Ascending aorta (tissue), 2 donors: ENCODE measurements around the gene CLEC1B. TPM values are rescaled to one million over a fixed set of nuclear protein-coding genes. Genes with fewer than 3 reads are reported as not detected.
"Not testable (repeated sequence)": the region's sequence is repeated elsewhere in the genome, so short reads cannot be mapped to it uniquely, and the experiment has no call there.

Source experiments
- DNase-seq, 2 donors: peaks; one replicate each; pipeline ENCODE4 v3.0.0-alpha.2; 2019; ENCODE audit warnings: low spot score in 2 of 2
- H3K27ac ChIP-seq, 2 donors: fragments of 200-600 bp; sonication (generic); one replicate each; pipeline ENCODE4 v1.5.1; 2016 to 2017; ENCODE audit warnings: mild to moderate bottlenecking in 1 of 2
- H3K27me3 ChIP-seq: fragments of 200-600 bp; sonication (generic); one replicate; pipeline ENCODE4 v1.5.1; 2017
- H3K36me3 ChIP-seq, 2 donors: fragments of 200-600 bp; sonication (generic); one replicate each; pipeline ENCODE4 v1.5.1; 2016
- H3K4me1 ChIP-seq, 2 donors: fragments of 200-600 bp; sonication (generic); one replicate each; pipeline ENCODE4 v1.5.1; 2016 to 2017; ENCODE audit warnings: mild to moderate bottlenecking in 1 of 2
- H3K4me3 ChIP-seq, 2 donors: fragments of 200-600 bp; sonication (generic); one replicate each; pipeline ENCODE4 v1.5.1; 2016 to 2017; ENCODE audit warnings: mild to moderate bottlenecking in 1 of 2
- H3K9me3 ChIP-seq, 2 donors: fragments of 200-600 bp; sonication (generic); one replicate each; pipeline ENCODE4 v1.5.1; 2016
- CTCF ChIP-seq, 3 experiments: fragments of 200-600 bp in 2 of 3; fragments of 450-650 bp in 1 of 3; sonication (generic) in 2 of 3; IDR thresholded peaks; one replicate each; pipeline ENCODE4 v1.5.1; 2016 to 2019; ENCODE audit warnings: antibody characterized with exemption in 3 of 3, mild to moderate bottlenecking in 1 of 3, moderate library complexity in 1 of 3
- intact Hi-C: fragments of 100-400 bp; cut with DNase I; formaldehyde crosslinking; loops from one replicate; pipeline ENCODE4 v1.15.1; 2023
- total RNA-seq: library from RNA; depleted of rRNA; stranded (reverse); fragments of >200 nt; gene quantifications from one replicate; pipeline ENCODE4 v1.1.0, GENCODE V29; 2016

The CLEC1B gene
- total RNA-seq, 1 donor from 2014 or later: not detected

- DNase-seq: no peak
- TF ChIP-seq CTCF (IDR thresholded peaks at IDR 0.05): no peak
- H3K27ac ChIP-seq: no peak overlapping the region
- no peaks in the 10 kb centered on the region for H3K36me3 ChIP-seq
- no peaks in the 10 kb centered on the region for H3K9me3 ChIP-seq
- intact Hi-C loops: no loop called here
- H3K4me3 ChIP-seq: no peak overlapping the region
- H3K27me3 ChIP-seq: no peaks in the 10 kb centered on the region
- no peaks in the 10 kb centered on the region for H3K4me1 ChIP-seq
Measured at GRCh38 chr12:9961106-9961505, 37.8 kb downstream of the CLEC1B start.

GRCh38 chr12:9960590-9960989, 38.3 kb downstream of the CLEC1B start:
- H3K36me3 ChIP-seq: no peaks in the 10 kb centered on the region
- no peak for DNase-seq
- intact Hi-C loops: no loop called here
- no peaks in the 10 kb centered on the region for H3K27me3 ChIP-seq
- H3K9me3 ChIP-seq: no peaks in the 10 kb centered on the region
- no peak for TF ChIP-seq CTCF (IDR thresholded peaks at IDR 0.05)
- H3K4me1 ChIP-seq: no peaks in the 10 kb centered on the region
- no peak overlapping the region for H3K4me3 ChIP-seq
- H3K27ac ChIP-seq: no peak overlapping the region

- no peak for DNase-seq
- Histone ChIP-seq H3K4me1 (no peaks in the 10 kb centered on the region), H3K27ac (no peak overlapping the region), H3K9me3 (no peaks in the 10 kb centered on the region), H3K36me3 (no peaks in the 10 kb centered on the region), H3K27me3 (no peaks in the 10 kb centered on the region), H3K4me3 (no peak overlapping the region)
- intact Hi-C loops: no loop called here
- no peak for TF ChIP-seq CTCF (IDR thresholded peaks at IDR 0.05)
Measured at GRCh38 chr12:9957834-9958233, 41.1 kb downstream of the CLEC1B start.

GRCh38 chr12:9952954-9953729, 45.8 kb downstream of the CLEC1B start:
- H3K4me1 ChIP-seq, DNase-seq, H3K36me3 ChIP-seq, H3K27me3 ChIP-seq, intact Hi-C loops, H3K27ac ChIP-seq, H3K9me3 ChIP-seq, H3K4me3 ChIP-seq: not testable (repeated sequence)

- no peak for TF ChIP-seq CTCF (IDR thresholded peaks at IDR 0.05)
- no peaks in the 10 kb centered on the region for H3K27me3 ChIP-seq
- intact Hi-C loops: no loop called here
- no peaks in the 10 kb centered on the region for H3K36me3 ChIP-seq
- no peaks in the 10 kb centered on the region for H3K9me3 ChIP-seq
- H3K4me3 ChIP-seq: no peak overlapping the region
- no peak overlapping the region for H3K27ac ChIP-seq
- no peaks in the 10 kb centered on the region for H3K4me1 ChIP-seq
- DNase-seq: no peak
Measured at GRCh38 chr12:9951026-9951675, 47.8 kb downstream of the CLEC1B start.

GRCh38 chr12:9948606-9949296, 50.2 kb downstream of the CLEC1B start:
- no peak for TF ChIP-seq CTCF (IDR thresholded peaks at IDR 0.05)
- Histone ChIP-seq H3K4me3 (no peak overlapping the region), H3K36me3 (no peaks in the 10 kb centered on the region), H3K27me3 (no peaks in the 10 kb centered on the region), H3K9me3 (no peaks in the 10 kb centered on the region), H3K4me1 (no peaks in the 10 kb centered on the region), H3K27ac (no peak overlapping the region)
- intact Hi-C loops: no loop called here
- no peak for DNase-seq
